ENCODE measurements around the gene MED13.
"Not testable (repeated sequence)": the region's sequence is repeated elsewhere in the genome, so short reads cannot be mapped to it uniquely, and the experiment has no call there.

MED13 gene

DNA sequence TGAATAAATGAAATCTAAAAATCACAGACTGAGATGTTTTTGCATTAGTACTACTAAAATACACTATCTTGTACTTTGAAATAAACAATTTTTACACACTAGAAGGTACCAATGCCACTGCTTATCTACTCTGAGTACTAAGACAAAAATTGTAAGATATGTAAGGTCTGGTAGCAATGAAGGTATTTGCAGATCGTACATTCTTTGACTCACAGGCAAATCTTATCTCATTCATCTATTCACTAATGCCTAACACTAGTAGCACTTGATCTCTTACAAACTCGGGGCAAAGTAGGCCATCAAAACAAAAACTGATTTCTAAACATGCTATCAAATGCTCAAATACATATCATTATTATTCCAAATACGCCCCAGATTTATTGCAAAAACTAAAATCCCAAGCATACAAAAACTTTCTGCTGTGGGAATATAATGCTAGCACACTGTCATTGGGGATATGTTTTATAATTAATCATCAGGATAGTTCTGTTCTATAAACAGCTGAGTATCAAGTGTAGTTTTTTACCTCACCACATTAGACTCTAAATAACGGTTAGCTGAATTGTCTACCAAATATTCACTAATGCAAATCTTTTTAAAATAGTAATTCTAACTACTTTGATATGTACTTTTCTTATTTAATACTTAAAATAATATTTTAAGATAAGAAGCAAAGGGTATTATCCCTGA is 68.0 kb downstream of the MED13 start:
- no peak for DNase-seq (ENCODE audit: low spot score)

DNA sequence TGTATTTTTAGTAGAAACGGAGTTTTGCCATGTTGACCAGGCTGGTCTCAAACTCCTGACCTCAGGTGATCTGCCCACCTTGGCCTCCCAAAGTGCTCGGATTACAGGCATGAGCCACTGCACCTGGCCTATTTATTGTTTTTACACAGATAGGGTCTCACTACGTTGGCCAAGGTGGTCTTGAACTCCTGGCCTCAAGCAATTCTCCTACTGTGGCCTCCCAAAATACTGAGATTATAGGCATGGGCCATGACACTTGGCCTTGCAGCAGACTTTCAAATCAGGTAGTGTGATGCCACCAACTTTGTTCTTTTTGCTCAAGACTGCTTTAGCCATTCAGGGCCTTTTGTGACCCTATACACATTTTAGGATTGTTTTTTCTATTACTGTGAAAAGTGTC is 75.6 kb downstream of the MED13 start:
- no peak for DNase-seq (ENCODE audit: low spot score)

GRCh38 chr17:61986898-61987297 is 78.2 kb downstream of the MED13 start:
- DNase-seq (ENCODE audit: low spot score) = no peak

DNA sequence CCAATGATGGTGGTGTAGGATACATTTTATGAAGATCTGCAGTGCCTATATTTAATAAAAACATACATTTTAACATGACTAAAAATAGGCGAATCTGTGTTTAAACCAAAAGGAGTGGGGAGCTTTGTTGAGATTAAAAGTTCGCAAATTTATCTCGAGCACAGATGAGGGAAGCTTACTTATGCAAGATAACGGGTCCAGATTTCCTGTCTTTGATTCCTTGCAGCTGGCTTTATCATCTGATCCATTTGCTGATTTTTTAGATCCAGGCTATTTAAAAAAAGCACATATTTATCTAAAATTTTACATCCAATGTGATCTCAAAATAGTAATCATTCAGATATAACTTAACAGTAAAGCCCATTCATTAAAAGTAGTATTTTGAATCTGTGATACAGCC is 80.3 kb downstream of the MED13 start:
- no peak for DNase-seq (ENCODE audit: low spot score)

DNA sequence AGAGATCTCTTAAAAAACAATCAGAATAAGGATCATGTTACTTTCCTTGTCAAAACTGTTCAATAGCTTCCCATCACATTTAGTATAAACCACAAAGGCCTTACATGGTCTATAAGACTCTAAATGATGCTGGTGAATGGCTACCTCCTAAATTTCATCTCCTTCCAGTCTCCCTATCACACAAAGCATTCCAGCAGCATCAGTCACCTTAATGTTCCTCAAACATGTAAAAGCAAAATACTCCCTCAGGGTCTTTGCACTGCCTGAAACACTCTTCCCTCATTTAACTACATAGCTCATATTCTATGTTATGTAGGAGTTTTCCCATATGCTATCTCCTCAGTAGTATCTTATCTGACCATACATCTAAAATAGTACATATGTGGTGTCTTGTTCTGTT is 83.8 kb downstream of the MED13 start:
- no peak for DNase-seq (ENCODE audit: low spot score)

DNA sequence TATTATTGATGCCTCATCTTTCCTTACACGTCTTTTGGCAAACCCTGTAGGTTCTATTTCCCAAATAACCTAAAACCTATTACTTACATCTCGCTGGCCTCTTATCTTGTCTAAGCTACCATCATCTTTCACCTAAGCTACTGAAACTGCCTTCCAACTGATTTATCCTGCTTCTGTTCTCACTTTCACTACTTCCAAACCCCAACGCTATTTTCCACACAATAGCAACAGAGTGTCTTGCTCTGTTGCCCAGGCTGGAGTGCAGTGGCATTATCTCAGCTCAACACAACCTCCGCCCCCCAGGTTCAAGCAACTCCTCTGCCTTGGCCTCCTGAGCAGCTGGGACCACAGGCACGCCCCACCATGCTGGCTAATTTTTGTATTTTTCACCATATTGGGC is 84.5 kb downstream of the MED13 start:
- DNase-seq (ENCODE audit: low spot score) = no peak

DNA sequence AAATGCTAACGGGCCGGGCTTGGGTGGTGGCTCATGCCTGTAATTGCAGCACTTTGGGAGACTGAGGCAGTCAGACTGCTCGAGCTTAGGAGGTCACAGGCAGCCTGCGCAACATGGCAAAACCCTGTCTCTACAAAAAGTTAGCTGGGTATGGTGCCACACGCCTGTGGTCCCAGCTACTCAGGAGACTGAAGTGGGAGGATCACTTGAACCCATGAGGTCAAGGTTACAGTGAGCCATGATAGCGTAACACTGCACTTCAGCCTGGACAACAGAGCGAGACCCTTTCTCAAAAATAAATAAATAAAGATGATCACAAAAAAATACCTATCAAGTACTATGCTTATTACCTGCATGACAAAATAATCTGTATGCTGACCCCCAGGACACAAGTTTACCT is 91.0 kb downstream of the MED13 start:
- DNase-seq (ENCODE audit: low spot score) = no peak

DNA sequence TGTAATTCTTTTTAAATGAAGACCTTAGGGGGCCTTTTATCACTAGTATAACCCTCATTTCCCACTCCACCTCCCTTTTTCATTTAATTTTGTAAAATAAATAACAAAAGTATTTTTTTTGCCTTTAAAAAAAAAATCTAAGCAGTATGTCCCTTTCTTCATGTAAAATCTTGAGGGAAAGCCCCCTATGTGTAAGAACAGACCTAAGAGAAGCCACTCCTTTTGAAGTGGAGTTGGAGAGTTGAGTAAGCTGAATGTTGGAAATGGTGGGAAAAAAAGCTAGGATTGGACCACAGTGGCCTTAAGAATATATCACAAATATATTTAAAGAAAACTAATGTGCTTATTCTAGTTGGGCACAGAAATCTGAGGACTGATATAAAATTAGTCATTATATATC is 92.8 kb downstream of the MED13 start:
- DNase-seq (ENCODE audit: low spot score) = no peak

DNA sequence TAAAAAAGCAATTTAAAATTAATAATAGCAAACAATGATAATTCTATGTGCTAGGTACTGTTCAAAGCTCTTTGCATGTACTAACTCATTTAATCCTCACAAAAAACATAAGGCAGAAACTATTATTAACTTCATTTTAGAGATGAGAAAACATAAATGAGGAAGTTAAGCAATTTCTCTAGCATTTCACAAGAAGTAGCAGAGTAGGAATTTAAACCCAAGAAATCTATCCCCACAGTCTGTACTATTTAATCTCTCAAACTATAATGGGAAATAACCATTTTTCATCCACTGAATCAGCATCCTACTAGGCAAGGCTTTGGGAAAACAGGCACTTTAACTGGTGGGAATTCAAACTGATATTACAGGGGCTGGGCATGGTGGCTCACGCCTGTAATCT is 95.0 kb downstream of the MED13 start:
- DNase-seq (ENCODE audit: low spot score) = no peak

DNA sequence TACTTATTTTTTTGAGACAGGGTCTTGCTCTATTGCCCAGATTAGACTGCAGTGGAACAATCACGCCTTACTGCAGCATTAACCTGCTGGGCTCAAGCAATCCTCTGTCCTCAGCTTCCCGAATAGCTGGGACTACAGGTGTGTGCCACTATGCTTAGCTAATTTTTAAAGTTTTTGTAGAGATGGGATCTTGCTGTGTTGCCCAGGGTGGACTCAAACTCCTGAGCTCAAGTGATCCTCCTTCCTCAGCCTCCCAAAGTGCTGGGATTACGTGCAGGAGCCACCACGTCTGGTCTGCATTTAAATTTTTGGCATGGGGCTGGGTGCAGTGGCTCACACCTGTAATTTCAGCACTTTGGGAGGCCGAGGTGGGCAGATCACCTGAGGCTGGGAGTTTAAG is 96.3 kb downstream of the MED13 start:
- no peak for DNase-seq (ENCODE audit: low spot score)

- no peak for DNase-seq (ENCODE audit: low spot score)
These were observed 97.3 kb downstream of the MED13 start for GRCh38 chr17:61967729-61968128.

DNA sequence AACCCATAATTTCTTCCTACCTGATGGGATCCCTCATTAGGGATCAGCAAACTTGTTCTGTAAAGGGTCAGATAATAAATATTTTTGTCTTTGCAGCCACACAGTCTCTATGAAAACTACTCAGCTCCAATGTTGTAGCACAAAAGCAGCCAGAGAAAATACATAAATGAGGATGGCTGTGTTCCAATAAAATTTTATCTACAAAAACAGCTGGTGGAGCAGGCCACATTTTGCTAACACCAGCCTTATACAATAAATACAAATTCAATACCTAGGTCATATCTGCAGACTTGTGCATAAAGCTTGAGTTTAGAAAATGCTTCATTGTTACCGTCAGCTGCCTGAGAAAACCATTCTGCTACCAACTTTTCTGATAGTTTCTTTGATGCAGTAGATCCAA is 98.9 kb downstream of the MED13 start:
- DNase-seq (ENCODE audit: low spot score) = no peak

DNA sequence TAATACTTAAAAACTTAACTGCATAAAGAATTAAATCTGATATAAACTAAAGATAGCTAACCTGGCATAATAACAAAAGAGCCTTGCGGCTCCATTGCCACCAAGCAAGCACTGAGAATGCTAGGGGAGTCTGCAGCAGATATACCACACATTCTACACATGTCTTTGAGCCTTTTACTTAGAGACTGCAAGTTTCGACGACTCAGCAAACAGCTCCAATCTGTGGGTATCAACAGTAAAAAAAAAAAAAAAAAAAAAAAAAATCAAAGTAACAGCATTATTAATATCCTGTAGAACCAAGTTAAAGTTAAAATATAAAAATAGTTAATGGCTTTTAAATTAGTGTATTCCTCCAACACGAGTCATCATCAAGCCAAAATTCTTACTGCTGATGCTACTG is 109.5 kb downstream of the MED13 start:
- no peak for DNase-seq (ENCODE audit: low spot score)

GRCh38 chr17:61947367-61948078 is 117.6 kb downstream of the MED13 start:
- no peak for DNase-seq (ENCODE audit: low spot score)

- DNase-seq (ENCODE audit: low spot score) = no peak
These were observed 118.7 kb downstream of the MED13 start for GRCh38 chr17:61946359-61946758.

DNA sequence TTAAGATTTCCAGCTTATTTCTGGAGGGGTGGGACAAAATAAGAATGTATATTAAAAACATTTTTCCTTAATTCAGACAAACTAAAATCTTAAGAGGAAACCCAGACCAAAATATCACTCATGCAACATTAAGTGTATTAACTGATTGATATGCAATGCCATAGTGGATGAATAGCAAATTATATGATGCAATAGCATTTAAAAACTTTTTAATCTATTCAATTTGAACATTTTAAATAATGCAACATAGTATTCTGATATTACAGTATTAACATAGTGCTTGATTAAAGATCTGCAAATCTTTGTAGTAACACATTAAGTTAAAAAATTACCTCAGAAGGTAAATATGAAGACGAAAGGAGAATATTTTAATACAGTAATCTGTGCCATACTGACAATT is 122.0 kb downstream of the MED13 start:
- no peak for DNase-seq (ENCODE audit: low spot score)

- no peak for DNase-seq (ENCODE audit: low spot score)
These were observed 123.0 kb downstream of the MED13 start for GRCh38 chr17:61942085-61942484.

GRCh38 chr17:61928101-61928436 is 137.0 kb downstream of the MED13 start:
- DNase-seq (ENCODE audit: low spot score) = no peak

DNA sequence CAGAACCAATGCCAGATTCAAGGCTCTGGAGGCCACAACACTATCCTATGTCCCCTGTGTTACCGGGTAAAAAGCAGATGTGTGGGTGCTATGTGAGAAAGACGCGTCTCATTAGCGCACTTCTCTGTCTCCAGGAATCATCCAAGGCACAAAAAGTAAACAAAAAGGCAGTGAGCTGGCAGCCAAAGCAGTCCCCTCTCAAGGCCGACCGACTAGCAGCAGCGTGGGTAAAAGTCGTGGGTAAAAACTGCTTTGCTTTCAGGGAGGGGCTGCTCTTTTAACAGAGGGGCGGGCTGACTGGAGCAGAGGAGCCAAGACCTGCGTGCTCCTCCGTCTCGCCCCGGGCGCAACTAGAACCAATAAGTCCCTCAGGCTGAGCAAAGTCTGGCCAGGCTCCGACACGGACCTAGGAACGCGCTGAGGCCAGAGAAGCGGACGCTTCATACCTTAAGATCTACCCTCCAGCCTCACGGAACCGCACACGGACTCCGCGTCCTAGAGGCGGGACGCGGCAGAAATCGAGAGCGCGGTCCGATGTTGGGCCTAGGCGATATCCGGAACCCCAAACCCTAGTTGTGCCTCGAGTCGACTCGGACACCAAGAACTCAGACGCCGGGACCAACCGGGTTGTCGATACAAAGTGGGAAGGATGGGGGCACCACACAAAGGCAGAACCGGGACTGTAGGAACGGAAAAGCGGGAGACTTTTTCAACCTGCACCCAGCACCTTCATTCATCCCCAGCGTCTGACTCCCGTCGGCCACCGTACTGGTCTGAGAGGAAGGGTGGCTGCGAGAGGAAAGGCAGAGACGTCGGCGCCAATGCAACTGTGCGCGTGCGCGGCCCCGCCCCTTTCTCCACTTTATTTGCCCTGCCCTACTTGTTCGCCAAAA is 137.6 kb downstream of the MED13 start, which contains the start of gene INTS2:
Gene INTS2, minus strand, starts transcription at position 775 of the 893 bp plus-strand sequence. CDS start 1,338 bp downstream, outside the sequence.
- peak; percentile 87 for DNase-seq (ENCODE audit: low spot score)

DNA sequence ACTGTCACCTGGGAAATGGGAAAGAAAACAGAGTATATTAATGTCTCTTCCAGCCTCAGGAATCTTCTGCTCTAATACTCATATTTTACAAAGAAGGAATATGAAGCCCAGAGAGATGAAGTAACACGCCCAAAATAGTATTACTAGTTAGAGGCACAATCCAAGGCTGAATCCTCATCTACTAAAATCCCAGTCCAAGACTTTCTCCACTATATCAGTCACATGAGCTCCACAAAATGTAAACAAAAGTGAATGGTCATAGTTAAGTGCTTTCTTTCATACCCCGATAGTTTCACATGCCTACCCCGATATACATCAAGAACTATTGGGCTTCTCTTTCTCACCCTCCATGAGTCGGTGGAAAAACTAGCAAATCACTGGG is 138.3 kb downstream of the MED13 start:
- DNase-seq (ENCODE audit: low spot score) = peak; percentile 6

- DNase-seq (ENCODE audit: low spot score) = not testable (repeated sequence)
These were observed 149.9 kb downstream of the MED13 start for GRCh38 chr17:61915162-61915561.

DNA sequence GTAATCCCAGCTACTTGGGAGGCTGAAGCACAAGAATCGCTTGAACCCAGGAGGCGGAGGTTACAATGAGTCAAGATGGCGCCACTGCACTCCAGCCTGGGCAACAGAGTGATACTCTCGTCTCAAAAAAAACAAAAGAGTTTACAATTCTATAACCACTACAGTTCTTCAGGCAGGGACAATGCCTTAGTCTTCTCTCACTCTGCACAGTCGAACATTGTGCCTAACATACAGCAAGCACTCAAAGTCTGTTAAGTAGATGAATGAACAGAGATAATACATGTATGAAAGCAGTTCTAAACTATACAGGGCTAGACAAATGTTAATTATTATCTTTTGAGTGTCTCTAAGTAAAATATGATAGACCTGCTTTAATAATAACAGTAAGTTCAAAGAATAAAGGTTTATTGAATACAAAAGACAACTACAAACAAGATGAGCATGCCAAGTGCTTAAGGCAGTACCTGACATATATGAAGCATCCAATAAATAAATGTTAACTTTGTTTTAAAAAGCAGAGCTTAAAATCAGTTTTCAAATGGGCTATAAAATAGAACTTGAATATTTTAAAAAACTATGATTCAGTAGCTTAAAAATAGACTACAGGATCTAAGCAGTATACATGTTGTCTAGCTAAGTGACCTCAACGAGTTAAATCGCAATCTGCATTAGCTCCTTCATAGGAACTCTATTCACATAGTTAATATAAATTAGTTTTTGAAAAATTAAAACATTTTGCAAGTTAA is 156.6 kb downstream of the MED13 start:
- DNase-seq (ENCODE audit: low spot score) = no peak

All from kidney capillary endothelial cell (primary cell).